GM19455 (cell line): ENCODE results near the gene TBC1D19.
"Not testable (repeated sequence)": the region's sequence is repeated elsewhere in the genome, so short reads cannot be mapped to it uniquely, and the experiment has no call there.

Experiments used
- ATAC-seq: cut with Tn5 transposase; IDR thresholded peaks from one replicate; pipeline ENCODE4 v1.9.1; 2021; ENCODE audit not compliant: unreplicated experiment

Gene TBC1D19

GRCh38 chr4:26596843-26597242, 13.0 kb downstream of the TBC1D19 start:
- no peak for ATAC-seq

- no peak for ATAC-seq
Observed at GRCh38 chr4:26601204-26601603, 17.3 kb downstream of the TBC1D19 start.

- ATAC-seq, result no peak
Observed at GRCh38 chr4:26607776-26608175, 23.9 kb downstream of the TBC1D19 start.

GRCh38 chr4:26609391-26609790, 25.5 kb downstream of the TBC1D19 start:
- ATAC-seq, result no peak

GRCh38 chr4:26609868-26610267, 26.0 kb downstream of the TBC1D19 start:
- ATAC-seq, result no peak

- ATAC-seq, result no peak
Observed at GRCh38 chr4:26611372-26611771, 27.5 kb downstream of the TBC1D19 start.

- no peak for ATAC-seq
Observed at GRCh38 chr4:26611885-26612284, 28.0 kb downstream of the TBC1D19 start.

GRCh38 chr4:26613237-26613636, 29.4 kb downstream of the TBC1D19 start:
- no peak for ATAC-seq

GRCh38 chr4:26613735-26614134, 29.9 kb downstream of the TBC1D19 start:
- no peak for ATAC-seq

GRCh38 chr4:26619784-26620183, 35.9 kb downstream of the TBC1D19 start:
- ATAC-seq, result no peak

- no peak for ATAC-seq
Observed at GRCh38 chr4:26621366-26621765, 37.5 kb downstream of the TBC1D19 start.

GRCh38 chr4:26622913-26623312, 39.0 kb downstream of the TBC1D19 start:
- ATAC-seq, result no peak

- ATAC-seq, result not testable (repeated sequence)
Observed at GRCh38 chr4:26626658-26627057, 42.8 kb downstream of the TBC1D19 start.

- no peak for ATAC-seq
Observed at GRCh38 chr4:26632916-26633315, 49.0 kb downstream of the TBC1D19 start.

GRCh38 chr4:26634237-26634636, 50.4 kb downstream of the TBC1D19 start:
- ATAC-seq, result no peak

- no peak for ATAC-seq
Observed at GRCh38 chr4:26636458-26636857, 52.6 kb downstream of the TBC1D19 start.

GRCh38 chr4:26640639-26641038, 56.8 kb downstream of the TBC1D19 start:
- ATAC-seq, result not testable (repeated sequence)

- ATAC-seq, result no peak
Observed at GRCh38 chr4:26647523-26648224, 63.8 kb downstream of the TBC1D19 start.

GRCh38 chr4:26648260-26648659, 64.4 kb downstream of the TBC1D19 start:
- ATAC-seq, result no peak

GRCh38 chr4:26660261-26660660, 76.4 kb downstream of the TBC1D19 start:
- no peak for ATAC-seq

GRCh38 chr4:26663888-26664287, 80.0 kb downstream of the TBC1D19 start:
- ATAC-seq, result no peak

- no peak for ATAC-seq
Observed at GRCh38 chr4:26670903-26671537, 87.1 kb downstream of the TBC1D19 start.
